IPS-20b (cell line): ENCODE measurements around the gene E2F7.

Experiments
- H3K27ac ChIP-seq: one replicate; pipeline ENCODE4 v1.5.1; 2013; ENCODE audit warnings: low read length
- H3K27me3 ChIP-seq: 2 replicates; pipeline ENCODE4 v1.6.1; 2013; ENCODE audit warnings: mild to moderate bottlenecking, low read length, inconsistent platforms; ENCODE audit not compliant: insufficient read depth
- H3K36me3 ChIP-seq: 2 replicates; pipeline ENCODE4 v1.6.1; 2013; ENCODE audit warnings: low read depth, mild to moderate bottlenecking, inconsistent platforms, low read length, moderate library complexity; ENCODE audit not compliant: insufficient read depth
- H3K4me1 ChIP-seq: 2 replicates; pipeline ENCODE4 v1.6.1; 2013; ENCODE audit warnings: mild to moderate bottlenecking, control low read depth, inconsistent platforms, low read length, moderate library complexity; ENCODE audit not compliant: insufficient read depth
- H3K4me3 ChIP-seq: 2 replicates; pipeline ENCODE4 v1.5.1; 2013; ENCODE audit warnings: mild to moderate bottlenecking, low read length, inconsistent platforms
- H3K9ac ChIP-seq: 2 replicates; pipeline ENCODE4 v1.6.1; 2013; ENCODE audit warnings: low read depth, mild to moderate bottlenecking, inconsistent platforms, low read length, moderate library complexity
- H3K9me3 ChIP-seq: 2 replicates; pipeline ENCODE4 v1.6.1; 2013; ENCODE audit warnings: mild to moderate bottlenecking, low read depth, low read length, inconsistent platforms; ENCODE audit not compliant: insufficient read depth

E2F7 gene

DNA sequence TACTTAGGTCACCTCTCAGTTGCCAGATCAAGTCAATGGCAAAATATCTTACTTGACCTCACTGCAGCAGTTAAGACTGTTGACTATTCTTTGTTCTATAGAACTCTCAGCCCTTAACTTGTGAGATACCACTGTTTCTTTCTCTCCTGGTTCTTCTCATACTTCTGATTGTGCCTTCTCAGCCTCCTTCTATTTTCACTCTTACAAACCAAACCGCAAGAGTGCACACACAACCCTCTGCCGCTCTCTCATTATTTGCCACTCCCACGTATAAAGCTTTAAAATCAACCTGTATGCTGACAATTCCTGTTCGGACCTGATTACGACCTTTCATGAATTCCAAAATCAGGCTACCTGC, 4.5 kb downstream of the E2F7 start:
- peaks cover 79% of the 10 kb centered on the region for H3K36me3 ChIP-seq
- H3K9me3 ChIP-seq, result no peaks in the 10 kb centered on the region
- H3K4me3 ChIP-seq, result no peak overlapping the region
- H3K27ac ChIP-seq, result no peak overlapping the region
- no peak overlapping the region for H3K9ac ChIP-seq
- H3K27me3 ChIP-seq, result no peaks in the 10 kb centered on the region
- H3K4me1 ChIP-seq, result peaks cover 5% of the 10 kb centered on the region; the same call in 1 of the 2 replicates

DNA sequence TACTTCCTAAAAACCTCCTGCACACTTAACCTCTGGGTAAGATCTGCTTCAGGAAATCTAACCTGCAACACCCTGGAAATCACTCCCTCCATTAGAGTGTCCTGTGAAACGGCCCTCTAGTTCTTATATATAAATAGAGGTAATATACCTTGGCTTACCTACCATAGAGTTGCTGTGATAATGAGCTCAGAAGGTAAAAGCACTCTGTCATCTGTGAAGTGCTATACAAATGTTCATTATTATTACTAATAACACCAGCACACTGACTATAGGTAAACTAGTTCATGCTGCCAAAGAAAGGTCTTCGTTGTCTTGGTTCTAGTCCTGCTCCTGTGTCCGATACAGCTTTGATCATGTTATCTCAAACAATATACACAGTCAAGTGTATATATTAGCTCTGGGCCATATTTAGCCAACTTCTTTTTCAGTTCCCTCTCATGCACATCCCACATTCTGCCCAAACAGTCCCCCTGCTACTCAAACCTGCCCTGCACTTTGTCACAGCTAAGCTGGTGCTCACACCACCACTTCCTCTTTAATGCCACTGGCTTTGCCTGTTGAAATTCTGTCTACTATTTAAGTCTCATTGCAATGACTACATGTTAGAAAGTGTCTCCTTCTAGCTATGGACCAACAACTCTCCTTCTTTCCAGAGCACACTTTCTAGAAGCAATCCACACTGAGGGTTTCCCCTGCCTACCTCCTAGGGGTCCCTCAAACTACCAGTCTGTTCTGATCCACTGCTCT, 5.1 kb downstream of the E2F7 start:
- Histone ChIP-seq H3K4me1 (peaks cover 5% of the 10 kb centered on the region; the same call in 1 of the 2 replicates), H3K9ac (no peak overlapping the region), H3K27ac (no peak overlapping the region), H3K9me3 (no peaks in the 10 kb centered on the region), H3K36me3 (peaks cover 84% of the 10 kb centered on the region), H3K27me3 (no peaks in the 10 kb centered on the region), H3K4me3 (no peak overlapping the region)

DNA sequence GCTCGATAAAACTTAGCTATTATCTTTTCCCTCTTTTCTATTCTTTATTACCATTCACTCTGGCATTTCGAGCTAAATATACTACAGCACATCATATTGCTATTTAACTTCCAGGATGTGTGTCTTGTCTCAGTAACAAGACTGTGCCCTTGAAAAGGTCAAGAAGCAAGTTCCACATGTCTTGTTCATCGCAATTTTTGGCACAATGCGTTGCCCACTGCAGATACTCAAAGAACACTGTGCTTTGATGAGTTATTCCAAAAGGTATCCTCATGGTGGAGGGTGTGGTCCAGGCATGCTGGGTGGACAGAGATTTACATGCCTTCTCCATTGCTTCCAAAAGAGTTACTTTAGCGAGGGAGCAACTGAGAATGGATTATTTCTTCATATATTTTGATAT, 6.6 kb downstream of the E2F7 start:
- Histone ChIP-seq H3K9ac (no peak overlapping the region), H3K4me3 (no peak overlapping the region), H3K9me3 (no peaks in the 10 kb centered on the region), H3K4me1 (0 out of 2 replicates have a peak, but pooled peaks cover under 1% of the 10 kb centered on the region), H3K27ac (no peak overlapping the region), H3K27me3 (no peaks in the 10 kb centered on the region), H3K36me3 (peaks cover 97% of the 10 kb centered on the region)

DNA sequence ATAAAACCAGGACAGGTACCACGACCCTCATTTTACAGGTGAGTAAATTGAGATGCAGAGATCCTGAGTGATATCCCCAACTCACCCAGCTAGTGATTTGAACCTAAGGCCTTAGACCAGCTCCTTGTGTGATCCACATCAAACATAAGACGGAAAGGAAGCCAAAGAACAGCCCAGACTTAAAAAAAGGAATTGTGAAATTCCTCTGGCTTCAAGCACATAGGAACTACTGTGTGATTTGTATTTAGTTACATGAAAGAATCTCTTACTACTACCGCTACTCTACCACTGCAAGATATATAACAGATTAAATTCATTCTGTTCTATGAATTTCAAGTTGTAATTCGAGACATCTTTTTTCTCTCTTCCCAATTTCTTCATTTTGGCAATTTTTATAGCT, 10.5 kb downstream of the E2F7 start:
- Histone ChIP-seq H3K27me3 (no peaks in the 10 kb centered on the region), H3K9ac (no peak overlapping the region), H3K27ac (no peak overlapping the region), H3K4me3 (no peak overlapping the region), H3K9me3 (no peaks in the 10 kb centered on the region), H3K36me3 (peaks cover 80% of the 10 kb centered on the region), H3K4me1 (no peaks in the 10 kb centered on the region)

DNA sequence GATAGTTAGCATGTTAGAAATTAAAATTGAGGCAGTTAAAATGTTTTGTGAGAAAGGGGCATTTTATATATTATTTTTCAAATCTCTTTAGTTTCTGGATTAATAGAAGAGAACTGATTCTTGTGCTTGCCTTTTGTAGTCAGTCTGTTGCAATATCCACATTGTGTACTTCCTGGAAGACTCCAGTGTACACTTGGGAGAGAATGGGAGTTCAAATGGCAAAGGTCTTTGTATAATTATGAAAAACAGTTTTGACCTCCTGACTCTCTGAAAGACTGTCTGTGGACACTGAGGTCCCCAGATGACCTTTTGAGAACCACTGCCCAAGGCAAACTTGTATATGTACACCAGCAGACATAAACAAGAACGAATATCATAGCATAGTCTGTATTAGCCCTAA, 12.1 kb downstream of the E2F7 start:
- Histone ChIP-seq H3K4me3 (no peak overlapping the region), H3K4me1 (no peaks in the 10 kb centered on the region), H3K36me3 (peaks cover 82% of the 10 kb centered on the region), H3K27me3 (no peaks in the 10 kb centered on the region), H3K9me3 (no peaks in the 10 kb centered on the region), H3K27ac (no peak overlapping the region), H3K9ac (no peak overlapping the region)

DNA sequence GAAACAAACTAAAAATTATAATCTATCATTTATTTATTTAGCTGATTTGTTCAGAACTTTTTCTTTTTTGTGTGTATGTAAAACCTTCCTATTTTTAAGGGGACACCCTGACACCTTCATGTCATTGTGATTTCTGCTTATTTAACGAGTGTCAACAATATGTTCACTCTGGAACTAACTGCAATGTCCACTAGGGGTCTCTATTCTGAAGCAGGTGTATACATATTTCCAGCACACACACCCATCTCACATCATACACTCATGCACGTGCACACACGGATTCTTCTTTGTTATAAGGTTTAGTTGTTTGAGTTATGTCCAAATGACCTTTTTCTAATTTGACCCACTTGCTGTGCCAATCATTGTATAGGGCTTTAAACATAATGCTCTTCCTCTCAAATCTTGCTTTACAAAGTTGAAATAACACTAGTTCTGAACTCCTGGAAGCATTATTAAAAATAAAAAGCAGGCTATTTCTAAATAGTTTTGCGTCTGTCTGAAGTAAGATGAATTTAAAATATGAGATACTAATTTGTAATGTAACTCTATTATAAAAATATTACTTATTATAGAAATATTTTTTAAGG, 15.5 kb downstream of the E2F7 start:
- H3K36me3 ChIP-seq, result peaks cover 82% of the 10 kb centered on the region
- no peaks in the 10 kb centered on the region for H3K27me3 ChIP-seq
- no peaks in the 10 kb centered on the region for H3K9me3 ChIP-seq
- no peak overlapping the region for H3K9ac ChIP-seq
- no peak overlapping the region for H3K27ac ChIP-seq
- no peaks in the 10 kb centered on the region for H3K4me1 ChIP-seq
- no peak overlapping the region for H3K4me3 ChIP-seq

DNA sequence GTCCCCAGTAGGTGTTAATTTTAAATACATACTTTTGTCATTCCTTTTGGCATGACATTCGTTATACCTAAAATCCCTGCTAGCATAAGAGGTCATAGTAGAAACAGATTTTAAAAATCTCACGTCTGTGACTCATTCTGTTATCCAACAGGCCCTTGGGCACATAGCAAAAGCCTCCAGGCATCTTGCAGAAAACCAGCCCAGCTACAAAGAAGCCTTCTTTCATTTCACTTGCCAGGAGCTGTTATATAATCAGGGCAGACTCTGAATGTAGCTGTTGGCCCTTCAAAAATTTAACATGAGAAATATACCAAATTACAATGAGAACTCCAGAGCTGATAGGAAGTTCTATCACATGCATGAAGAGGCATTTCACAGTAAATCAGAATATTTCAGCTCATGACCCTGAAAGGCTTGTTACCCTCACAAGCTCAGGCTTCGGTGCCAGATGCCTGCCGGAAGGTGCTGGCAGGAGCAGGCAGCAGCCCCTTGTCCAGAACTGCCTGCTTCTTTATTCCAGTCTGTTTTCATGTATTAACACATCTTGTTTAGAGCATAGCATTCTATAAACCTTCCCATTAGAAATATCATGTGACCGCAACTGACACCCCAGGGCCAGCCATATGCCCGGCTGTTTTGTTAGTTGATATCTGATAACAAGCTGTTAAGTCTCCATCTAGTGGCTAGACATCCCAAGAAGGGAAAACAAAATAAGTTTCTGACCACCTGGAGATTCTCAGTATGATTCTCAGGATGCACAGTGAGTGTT, 17.8 kb downstream of the E2F7 start:
- Histone ChIP-seq H3K27ac (no peak overlapping the region), H3K36me3 (peaks cover 83% of the 10 kb centered on the region), H3K9me3 (no peaks in the 10 kb centered on the region), H3K4me1 (no peaks in the 10 kb centered on the region), H3K27me3 (no peaks in the 10 kb centered on the region), H3K4me3 (no peak overlapping the region), H3K9ac (no peak overlapping the region)

DNA sequence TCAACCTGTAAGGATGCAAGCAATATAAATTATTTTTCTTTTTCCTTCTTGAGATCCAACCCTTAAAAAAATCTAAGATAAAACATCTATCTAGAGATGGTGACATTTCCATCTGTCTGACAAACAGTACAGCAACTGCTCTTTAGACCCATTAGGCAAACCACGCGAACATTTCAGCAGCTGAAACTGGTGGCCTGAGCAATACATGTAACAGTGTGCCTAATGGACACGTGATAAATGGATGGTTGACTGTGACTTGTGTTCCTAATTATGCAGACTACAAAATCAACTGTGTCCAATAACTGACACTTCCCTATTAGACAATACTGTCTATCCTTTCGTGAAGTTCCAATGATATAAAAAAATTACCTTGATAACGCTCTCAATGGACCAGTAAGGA, 18.9 kb downstream of the E2F7 start:
- Histone ChIP-seq H3K27ac (no peak overlapping the region), H3K36me3 (peaks cover 93% of the 10 kb centered on the region), H3K9me3 (no peaks in the 10 kb centered on the region), H3K4me3 (no peak overlapping the region), H3K4me1 (no peaks in the 10 kb centered on the region), H3K9ac (no peak overlapping the region), H3K27me3 (no peaks in the 10 kb centered on the region)

DNA sequence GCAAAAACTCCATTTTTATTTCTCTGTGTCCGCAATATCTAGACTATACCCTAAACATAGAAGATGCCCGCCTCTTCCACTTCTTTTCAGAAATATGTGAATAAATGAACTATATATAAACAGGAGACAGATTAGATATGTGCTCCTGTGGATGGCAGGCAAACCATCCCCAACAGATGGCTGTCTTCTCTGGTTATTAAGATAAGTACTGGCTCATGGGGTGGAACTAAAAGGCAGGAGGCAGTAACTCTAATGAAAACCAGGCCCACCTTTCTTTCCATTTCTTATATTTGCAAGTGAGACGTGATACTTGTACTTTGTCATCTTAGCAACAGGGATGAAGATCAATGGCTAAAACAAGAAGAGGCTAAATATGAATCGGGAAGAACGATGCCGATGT, 20.2 kb downstream of the E2F7 start:
- H3K4me3 ChIP-seq, result no peak overlapping the region
- no peaks in the 10 kb centered on the region for H3K9me3 ChIP-seq
- no peaks in the 10 kb centered on the region for H3K27me3 ChIP-seq
- no peak overlapping the region for H3K27ac ChIP-seq
- no peaks in the 10 kb centered on the region for H3K4me1 ChIP-seq
- no peak overlapping the region for H3K9ac ChIP-seq
- peaks cover 98% of the 10 kb centered on the region for H3K36me3 ChIP-seq

DNA sequence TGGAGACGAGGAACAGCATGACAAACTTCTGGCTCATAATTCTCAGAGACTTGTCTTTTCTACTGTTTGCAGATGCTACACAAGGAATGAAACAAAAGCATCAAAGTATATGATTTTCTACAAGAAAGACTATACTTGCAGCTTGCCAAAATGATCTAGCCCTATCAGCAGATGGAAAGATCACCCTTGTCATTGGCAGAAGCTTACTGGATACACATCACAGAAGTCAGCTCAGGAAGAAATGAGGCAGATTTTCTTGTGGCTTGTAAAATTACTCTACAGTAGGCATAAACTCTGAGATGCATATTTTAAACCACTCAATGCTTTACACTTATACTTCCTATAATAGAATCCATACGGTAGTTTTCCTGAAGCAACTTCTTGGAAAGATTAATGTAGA, 20.6 kb downstream of the E2F7 start:
- no peaks in the 10 kb centered on the region for H3K9me3 ChIP-seq
- H3K27me3 ChIP-seq, result no peaks in the 10 kb centered on the region
- H3K4me3 ChIP-seq, result no peak overlapping the region
- H3K4me1 ChIP-seq, result no peaks in the 10 kb centered on the region
- peaks cover 100% of the 10 kb centered on the region for H3K36me3 ChIP-seq
- H3K9ac ChIP-seq, result no peak overlapping the region
- H3K27ac ChIP-seq, result no peak overlapping the region

DNA sequence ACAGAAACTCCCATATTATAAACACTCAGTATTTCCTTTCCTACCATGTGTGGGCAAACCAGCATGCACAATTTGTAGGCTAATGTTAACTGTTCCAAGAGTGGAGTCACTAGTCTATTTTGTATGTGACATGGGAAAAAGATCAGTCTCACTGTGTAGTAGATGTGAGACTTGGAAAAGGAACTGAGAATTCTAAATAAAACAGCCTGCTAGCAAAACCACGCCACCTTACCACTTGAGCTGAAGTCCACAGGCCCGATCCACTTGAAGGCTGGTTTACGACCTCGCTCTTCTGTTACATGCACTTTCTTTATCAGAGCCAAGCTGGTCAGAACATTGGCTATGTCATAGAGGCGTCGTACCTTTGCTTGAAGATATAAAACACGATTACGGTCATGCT, 22.5 kb downstream of the E2F7 start:
- Histone ChIP-seq H3K27ac (no peak overlapping the region), H3K9me3 (no peaks in the 10 kb centered on the region), H3K36me3 (peaks cover 100% of the 10 kb centered on the region), H3K9ac (no peak overlapping the region), H3K4me1 (no peaks in the 10 kb centered on the region), H3K27me3 (no peaks in the 10 kb centered on the region), H3K4me3 (no peak overlapping the region)

DNA sequence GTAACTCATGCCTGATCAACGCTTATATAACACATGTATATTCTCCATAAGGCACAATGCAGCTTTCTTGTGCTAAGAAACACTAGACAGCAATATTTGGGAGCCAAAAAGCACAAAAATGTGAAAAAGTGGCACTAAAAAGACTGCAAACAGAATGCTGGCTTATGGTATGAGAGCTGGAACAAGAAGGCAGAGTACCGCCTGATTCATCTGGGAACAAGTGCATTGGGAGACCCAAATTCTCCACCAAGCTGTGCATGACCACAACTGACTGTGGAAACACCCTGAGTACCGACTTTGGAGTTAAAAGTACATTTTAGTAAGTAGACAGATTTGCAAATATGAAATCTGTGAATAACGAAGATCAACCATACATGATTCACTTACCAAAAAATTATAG, 25.1 kb downstream of the E2F7 start:
- Histone ChIP-seq H3K9ac (no peak overlapping the region), H3K4me1 (no peaks in the 10 kb centered on the region), H3K27ac (no peak overlapping the region), H3K9me3 (no peaks in the 10 kb centered on the region), H3K4me3 (no peak overlapping the region), H3K27me3 (no peaks in the 10 kb centered on the region), H3K36me3 (peaks cover 84% of the 10 kb centered on the region)
